HCT116 (cell line): ENCODE results near the gene EXOC6B. TPM values are rescaled to one million over a fixed set of nuclear protein-coding genes. Genes with fewer than 3 reads are reported as not detected.

Experiments used
- ATAC-seq: fragments of 200-7000 bp; cut with Tn5 transposase; 2 replicates; pipeline ENCODE4 v1.9.1; 2020; ENCODE audit warnings: mild to moderate bottlenecking, moderate library complexity
- BruUV-seq: library from RNA; stranded (reverse); fragments of 400-500 nt; replicated peaks from 2 replicates; lab custom pipeline; 2021; lab: Mats Ljungman, UMichigan
- CTCF ChIA-PET: fragments of 300-600 bp; sonication (Branson Sonifier 250); formaldehyde crosslinking; loops from one replicate; lab custom pipeline; 2021; ENCODE audit warnings: antibody characterized with exemption; lab: Charles Lee
- POLR2A ChIA-PET: fragments of 300-600, 350-600 bp; sonication (Branson Sonifier 250); formaldehyde crosslinking; loops from one replicate; lab custom pipeline; 2021; ENCODE audit warnings: antibody characterized with exemption; lab: Charles Lee
- RAD21 ChIA-PET, 2 experiments: fragments of 300-600 bp; sonication (Branson Sonifier 250); formaldehyde crosslinking; loops; one replicate each; lab custom pipeline; 2023; ENCODE audit warnings: low total read pairs in 2 of 2; ENCODE audit not compliant: uncharacterized antibody in 2 of 2, unreplicated experiment in 2 of 2, low non-redundant PET in 1 of 2; lab: Charles Lee
- DNase-seq: peaks from one replicate; pipeline ENCODE4 v3.0.0-alpha.2; 2010; ENCODE audit warnings: low read depth, low spot score
- H2AFZ ChIP-seq: fragments of 200-600 bp; shearing (Covaris generic), sonication (generic); 2 replicates; pipeline ENCODE4 v1.6.1; 2017; ENCODE audit warnings: low read depth, mixed run types, mixed read lengths, antibody characterized with exemption, low read length; ENCODE audit not compliant: poor library complexity, severe bottlenecking
- H3K27ac ChIP-seq: 2 replicates; pipeline ENCODE4 v1.5.1; 2012; ENCODE audit warnings: low read depth, low read length
- H3K27me3 ChIP-seq: fragments of 200-600 bp; sonication (generic); 2 replicates; pipeline ENCODE4 v1.6.1; 2016; ENCODE audit warnings: mixed run types, low read length, mixed read lengths; ENCODE audit not compliant: insufficient read depth
- H3K36me3 ChIP-seq, 2 experiments: fragments of 200-500 bp in 1 of 2; fragments of 200-600 bp in 1 of 2; sonication (Bioruptor generic) in 1 of 2; sonication (generic) in 1 of 2; 2 replicates each; pipeline versions ENCODE4 v1.5.1 to v1.6.1; 2014 to 2016; ENCODE audit warnings: low read length in 2 of 2, inconsistent platforms in 1 of 2, mixed read lengths in 1 of 2, mixed run types in 1 of 2; ENCODE audit not compliant: insufficient read depth in 2 of 2, control insufficient read depth in 1 of 2
- H3K4me1 ChIP-seq, 2 experiments: fragments of 200-600 bp in 1 of 2; sonication (generic) in 1 of 2; 2 replicates each; pipeline versions ENCODE4 v1.5.1 to v1.6.1; 2012 to 2017; ENCODE audit warnings: low read length in 2 of 2, inconsistent platforms in 1 of 2, mild to moderate bottlenecking in 1 of 2, mixed read lengths in 1 of 2, mixed run types in 1 of 2, moderate library complexity in 1 of 2; ENCODE audit not compliant: insufficient read depth in 2 of 2, control insufficient read depth in 1 of 2
- H3K4me2 ChIP-seq: fragments of 200-600 bp; sonication (generic); 2 replicates; pipeline ENCODE4 v1.6.1; 2017; ENCODE audit warnings: mixed run types, low read length, mixed read lengths
- H3K4me3 ChIP-seq, 2 experiments: fragments of 200-600 bp in 1 of 2; sonication (generic) in 1 of 2; replicated peaks in 1 of 2; 2 replicates each; pipeline ENCODE4 v1.5.1; 2011 to 2016; ENCODE audit warnings: low read length in 2 of 2, control low read depth in 1 of 2, low read depth in 1 of 2, mild to moderate bottlenecking in 1 of 2, mixed read lengths in 1 of 2, mixed run types in 1 of 2
- H3K79me2 ChIP-seq: fragments of 200-600 bp; sonication (generic); 2 replicates; pipeline ENCODE4 v1.6.1; 2017; ENCODE audit warnings: mild to moderate bottlenecking, mixed run types, low read length, moderate library complexity, mixed read lengths; ENCODE audit not compliant: insufficient read depth
- H3K9ac ChIP-seq: fragments of 200-600 bp; sonication (generic); 2 replicates; pipeline ENCODE4 v1.6.1; 2016; ENCODE audit warnings: low read length, mixed read lengths
- H3K9me2 ChIP-seq: fragments of 200-600 bp; sonication (generic), shearing (Covaris generic); 2 replicates; pipeline ENCODE4 v1.6.1; 2017; ENCODE audit warnings: mixed run types, mild to moderate bottlenecking, moderate library complexity; ENCODE audit not compliant: insufficient read depth
- H3K9me3 ChIP-seq, 2 experiments: fragments of 200-500 bp in 1 of 2; fragments of 200-600 bp in 1 of 2; sonication (Bioruptor generic) in 1 of 2; sonication (generic) in 1 of 2; 2 replicates each; pipeline ENCODE4 v1.6.1; 2014 to 2017; ENCODE audit warnings: low read length in 2 of 2, mixed read lengths in 2 of 2, inconsistent platforms in 1 of 2, low read depth in 1 of 2, mild to moderate bottlenecking in 1 of 2, mixed run types in 1 of 2, moderate library complexity in 1 of 2; ENCODE audit not compliant: control insufficient read depth in 1 of 2, insufficient read depth in 1 of 2
- H4K20me1 ChIP-seq: fragments of 200-600 bp; sonication (generic), shearing (Covaris generic); 2 replicates; pipeline ENCODE4 v1.6.1; 2017; ENCODE audit warnings: mixed run types, mild to moderate bottlenecking, moderate library complexity; ENCODE audit not compliant: insufficient read depth
- CBX3 ChIP-seq: IDR thresholded peaks from 2 replicates; pipeline ENCODE4 v1.6.1; 2012; ENCODE audit warnings: low read depth
- CEBPB ChIP-seq: IDR thresholded peaks from 2 replicates; pipeline ENCODE4 v1.6.1; 2012; ENCODE audit warnings: low read depth
- EGR1 ChIP-seq: IDR thresholded peaks from 2 replicates; pipeline ENCODE4 v1.6.1; 2012; ENCODE audit warnings: low read depth
- ELF1 ChIP-seq: IDR thresholded peaks from 2 replicates; pipeline ENCODE4 v1.6.1; 2012; ENCODE audit warnings: low read depth, borderline replicate concordance
- EZH2 ChIP-seq: fragments of 200-600 bp; sonication (generic); IDR thresholded peaks from 2 replicates; pipeline ENCODE4 v1.6.1; 2017; ENCODE audit warnings: antibody characterized with exemption, mixed run types
- FOSL1 ChIP-seq: IDR thresholded peaks from 2 replicates; pipeline ENCODE4 v1.6.1; 2012; ENCODE audit warnings: low read depth
- JUND ChIP-seq: IDR thresholded peaks from 2 replicates; pipeline ENCODE4 v1.6.1; 2012
- POLR2AphosphoS5 ChIP-seq: IDR thresholded peaks from 2 replicates; pipeline ENCODE4 v1.6.1; 2011; ENCODE audit warnings: mild to moderate bottlenecking, low read depth, low read length, moderate library complexity
- RAD21 ChIP-seq: IDR thresholded peaks from 2 replicates; pipeline ENCODE4 v1.6.1; 2012; ENCODE audit warnings: low read depth, mild to moderate bottlenecking
- SIN3A ChIP-seq: IDR thresholded peaks from 2 replicates; pipeline ENCODE4 v1.6.1; 2012; ENCODE audit warnings: low read depth
- SRF ChIP-seq: IDR thresholded peaks from 2 replicates; pipeline ENCODE4 v1.6.1; 2012; ENCODE audit warnings: low read depth
- YY1 ChIP-seq: IDR thresholded peaks from 2 replicates; pipeline ENCODE4 v1.6.1; 2011; ENCODE audit warnings: low read length, low read depth, moderate library complexity, mild to moderate bottlenecking; ENCODE audit not compliant: insufficient replicate concordance; ENCODE audit errors: extremely low read depth
- ZFX ChIP-seq: fragments of 450-650 bp; IDR thresholded peaks from 2 replicates; pipeline ENCODE4 v1.6.1; 2017
- intact Hi-C: fragments of 100-400 bp; cut with micrococcal nuclease; formaldehyde crosslinking; loops from 2 replicates; pipeline ENCODE4 v1.10.0; 2022
- total RNA-seq: library from RNA; stranded (reverse); gene quantifications from one replicate; pipeline ENCODE4 v1.2.1, GENCODE V29; 2021; ENCODE audit not compliant: unreplicated experiment
- TF ChIP-seq, protein P1 (sequence below), 3 experiments: fragments of 200-600 bp in 1 of 3; sonication (generic) in 1 of 3; IDR thresholded peaks in 2 of 3; conservative IDR thresholded peaks in 1 of 3; 2 replicates each; pipeline ENCODE4 v1.5.1; 2012 to 2017; ENCODE audit warnings: low read depth in 2 of 3, low read length in 2 of 3, antibody characterized with exemption in 1 of 3, borderline replicate concordance in 1 of 3, control low read depth in 1 of 3, mild to moderate bottlenecking in 1 of 3, mixed read lengths in 1 of 3, mixed run types in 1 of 3, moderate library complexity in 1 of 3; ENCODE audit not compliant: insufficient read depth in 1 of 3

EXOC6B gene
- total RNA-seq, 1 experiment from 2014 or later, result 25.4 TPM

DNA sequence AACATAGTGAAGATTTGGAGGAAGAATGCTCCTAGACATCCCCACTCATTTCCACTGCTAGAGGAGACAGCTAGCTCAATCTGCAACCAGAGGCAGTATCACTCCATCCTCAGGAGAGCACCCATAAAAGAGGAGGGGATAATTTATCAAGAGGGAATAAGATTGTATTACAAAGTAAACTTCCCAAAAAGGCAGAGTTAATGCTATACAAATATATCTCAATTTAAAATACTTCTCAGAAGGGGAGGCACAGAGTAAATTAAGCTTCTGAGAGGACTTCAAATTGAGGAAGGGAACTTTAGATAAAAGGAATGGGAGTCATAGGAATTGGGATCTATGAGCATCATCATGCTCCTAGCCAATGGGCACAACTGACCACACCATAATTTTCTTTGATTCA lies 29.1 kb downstream of the EXOC6B start (continued):
- TF ChIP-seq, protein P1, sequence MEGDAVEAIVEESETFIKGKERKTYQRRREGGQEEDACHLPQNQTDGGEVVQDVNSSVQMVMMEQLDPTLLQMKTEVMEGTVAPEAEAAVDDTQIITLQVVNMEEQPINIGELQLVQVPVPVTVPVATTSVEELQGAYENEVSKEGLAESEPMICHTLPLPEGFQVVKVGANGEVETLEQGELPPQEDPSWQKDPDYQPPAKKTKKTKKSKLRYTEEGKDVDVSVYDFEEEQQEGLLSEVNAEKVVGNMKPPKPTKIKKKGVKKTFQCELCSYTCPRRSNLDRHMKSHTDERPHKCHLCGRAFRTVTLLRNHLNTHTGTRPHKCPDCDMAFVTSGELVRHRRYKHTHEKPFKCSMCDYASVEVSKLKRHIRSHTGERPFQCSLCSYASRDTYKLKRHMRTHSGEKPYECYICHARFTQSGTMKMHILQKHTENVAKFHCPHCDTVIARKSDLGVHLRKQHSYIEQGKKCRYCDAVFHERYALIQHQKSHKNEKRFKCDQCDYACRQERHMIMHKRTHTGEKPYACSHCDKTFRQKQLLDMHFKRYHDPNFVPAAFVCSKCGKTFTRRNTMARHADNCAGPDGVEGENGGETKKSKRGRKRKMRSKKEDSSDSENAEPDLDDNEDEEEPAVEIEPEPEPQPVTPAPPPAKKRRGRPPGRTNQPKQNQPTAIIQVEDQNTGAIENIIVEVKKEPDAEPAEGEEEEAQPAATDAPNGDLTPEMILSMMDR (IDR thresholded peaks at IDR 0.05 in 2 of 3, conservative IDR thresholded peaks at IDR 0.05 in 1 of 3; ENCODE audit: borderline replicate concordance in 1 of 3, insufficient read depth in 1 of 3, low read depth in 2 of 3, low read length in 2 of 3), result no peak
- TF ChIP-seq EZH2 (no peak), ELF1 (no peak), FOSL1 (no peak), ZFX (no peak), SIN3A (no peak), YY1 (no peak), JUND (no peak)

DNA sequence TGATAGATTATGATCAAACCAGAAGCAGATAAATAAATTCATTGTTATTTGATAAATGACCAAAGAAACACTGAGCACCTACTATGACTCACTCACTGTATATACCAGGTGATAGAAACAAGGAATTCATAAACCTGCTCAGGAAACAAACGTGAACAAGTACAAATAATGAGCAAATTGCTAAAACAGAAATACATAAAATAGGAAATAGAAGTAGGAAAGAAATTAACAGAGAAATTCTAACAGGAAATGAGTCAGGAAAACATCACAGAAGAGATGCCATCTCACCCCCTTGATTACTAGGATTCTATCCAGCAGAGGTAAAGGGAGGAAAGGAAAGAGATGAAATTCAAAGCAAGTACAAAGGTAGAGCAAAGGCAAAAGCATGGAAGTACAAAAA lies 31.3 kb downstream of the EXOC6B start:
- ChIA-PET CTCF (no interaction called here), POLR2A (no interaction called here), RAD21 (no interaction called here)
- intact Hi-C loops, result no loop called here
- Histone ChIP-seq H3K9me2 (no peaks in the 10 kb centered on the region), H3K36me3 (no peaks in the 10 kb centered on the region), H3K4me2 (peak overlapping the region; percentile 47), H3K27ac (no peak overlapping the region), H3K27me3 (no peaks in the 10 kb centered on the region), H3K9me3 (no peaks in the 10 kb centered on the region), H3K9ac (no peak overlapping the region), H4K20me1 (no peaks in the 10 kb centered on the region), H3K4me1 (peaks cover 8 to 11% of the 10 kb centered on the region in 2 experiments; a peak in 3 of 4 replicates), H3K4me3 (no peak overlapping the region), H2AFZ (no peak overlapping the region), H3K79me2 (no peaks in the 10 kb centered on the region)
- ATAC-seq, result no peak
- no TSS peak for BruUV-seq
- TF ChIP-seq, protein P1 (IDR thresholded peaks at IDR 0.05 in 2 of 3, conservative IDR thresholded peaks at IDR 0.05 in 1 of 3; ENCODE audit: borderline replicate concordance in 1 of 3, insufficient read depth in 1 of 3, low read depth in 2 of 3, low read length in 2 of 3), result no peak
- TF ChIP-seq RAD21 (no peak), POLR2AphosphoS5 (no peak), SRF (no peak), EZH2 (no peak), YY1 (no peak), EGR1 (no peak), ZFX (no peak), JUND (no peak), CBX3 (no peak), CEBPB (no peak)
- no peak for DNase-seq
